Type B pancreatic cell (in vitro differentiated cells): ENCODE results near the gene MRPS31. TPM values are rescaled to one million over a fixed set of nuclear protein-coding genes. Genes with fewer than 3 reads are reported as not detected.
"Not testable (repeated sequence)": the region's sequence is repeated elsewhere in the genome, so short reads cannot be mapped to it uniquely, and the experiment has no call there.

Experiments
- DNase-seq: peaks from one replicate; pipeline ENCODE4 v3.0.0; 2021; ENCODE audit warnings: mixed read lengths; ENCODE audit not compliant: unreplicated experiment; ENCODE audit errors: extremely low spot score
- H3K27ac Mint-ChIP-seq: 2 replicates; pipeline ENCODE4 v1.8.0; 2021; ENCODE audit warnings: mild to moderate bottlenecking, mixed read lengths
- H3K27me3 Mint-ChIP-seq: 2 replicates; pipeline ENCODE4 v1.8.0; 2021; ENCODE audit warnings: mixed read lengths
- H3K36me3 Mint-ChIP-seq: 2 replicates; pipeline ENCODE4 v1.8.0; 2021; ENCODE audit warnings: mixed read lengths
- H3K4me1 Mint-ChIP-seq: one replicate; pipeline ENCODE4 v1.8.0; 2021; ENCODE audit warnings: mixed read lengths; ENCODE audit not compliant: unreplicated experiment
- H3K4me3 Mint-ChIP-seq: 2 replicates; pipeline ENCODE4 v1.8.0; 2021; ENCODE audit warnings: mild to moderate bottlenecking, mixed read lengths
- H3K9me3 Mint-ChIP-seq: 2 replicates; pipeline ENCODE4 v1.8.0; 2021; ENCODE audit warnings: mixed read lengths
- total RNA-seq: library from RNA; stranded (reverse); gene quantifications from 2 replicates; pipeline ENCODE4 v1.2.1, GENCODE V29; 2021; ENCODE audit warnings: low replicate concordance
- TF ChIP-seq, protein P1 (sequence below): fragments of 200-600 bp; sonication (generic); conservative IDR thresholded peaks from 2 replicates; pipeline ENCODE4 v1.5.0; 2021; ENCODE audit warnings: antibody characterized with exemption, mild to moderate bottlenecking

Gene MRPS31
- total RNA-seq, 1 donor from 2014 or later, result 33.6 TPM

DNA sequence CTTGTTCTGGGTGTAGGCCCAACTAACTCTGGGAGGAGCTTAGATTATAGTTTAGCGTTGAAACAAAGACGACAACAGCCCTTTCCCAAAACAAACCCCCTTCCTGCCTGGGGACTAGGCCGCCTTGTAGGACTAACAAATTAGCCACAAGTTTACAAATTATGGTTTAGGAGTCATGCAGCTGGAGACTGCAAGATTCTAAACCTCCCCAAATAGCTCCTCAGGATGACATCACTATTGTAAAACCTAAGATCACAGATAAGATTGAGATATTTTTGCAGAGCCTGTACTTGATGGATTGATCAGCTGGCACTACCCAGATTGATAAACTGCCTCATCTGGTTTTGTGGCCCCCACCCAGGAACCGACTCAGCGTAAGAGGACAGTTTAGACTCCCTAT, 16.1 kb upstream of the MRPS31 start:
- Mint-ChIP-seq H3K36me3 (peaks cover under 1% of the 10 kb centered on the region), H3K4me3 (peak overlapping the region; percentile 73), H3K27me3 (no peaks in the 10 kb centered on the region), H3K9me3 (no peaks in the 10 kb centered on the region), H3K4me1 (peaks cover 17% of the 10 kb centered on the region), H3K27ac (peak overlapping the region; percentile 84)
- TF ChIP-seq, protein P1, sequence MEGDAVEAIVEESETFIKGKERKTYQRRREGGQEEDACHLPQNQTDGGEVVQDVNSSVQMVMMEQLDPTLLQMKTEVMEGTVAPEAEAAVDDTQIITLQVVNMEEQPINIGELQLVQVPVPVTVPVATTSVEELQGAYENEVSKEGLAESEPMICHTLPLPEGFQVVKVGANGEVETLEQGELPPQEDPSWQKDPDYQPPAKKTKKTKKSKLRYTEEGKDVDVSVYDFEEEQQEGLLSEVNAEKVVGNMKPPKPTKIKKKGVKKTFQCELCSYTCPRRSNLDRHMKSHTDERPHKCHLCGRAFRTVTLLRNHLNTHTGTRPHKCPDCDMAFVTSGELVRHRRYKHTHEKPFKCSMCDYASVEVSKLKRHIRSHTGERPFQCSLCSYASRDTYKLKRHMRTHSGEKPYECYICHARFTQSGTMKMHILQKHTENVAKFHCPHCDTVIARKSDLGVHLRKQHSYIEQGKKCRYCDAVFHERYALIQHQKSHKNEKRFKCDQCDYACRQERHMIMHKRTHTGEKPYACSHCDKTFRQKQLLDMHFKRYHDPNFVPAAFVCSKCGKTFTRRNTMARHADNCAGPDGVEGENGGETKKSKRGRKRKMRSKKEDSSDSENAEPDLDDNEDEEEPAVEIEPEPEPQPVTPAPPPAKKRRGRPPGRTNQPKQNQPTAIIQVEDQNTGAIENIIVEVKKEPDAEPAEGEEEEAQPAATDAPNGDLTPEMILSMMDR, result no peak
- no peak for DNase-seq

DNA sequence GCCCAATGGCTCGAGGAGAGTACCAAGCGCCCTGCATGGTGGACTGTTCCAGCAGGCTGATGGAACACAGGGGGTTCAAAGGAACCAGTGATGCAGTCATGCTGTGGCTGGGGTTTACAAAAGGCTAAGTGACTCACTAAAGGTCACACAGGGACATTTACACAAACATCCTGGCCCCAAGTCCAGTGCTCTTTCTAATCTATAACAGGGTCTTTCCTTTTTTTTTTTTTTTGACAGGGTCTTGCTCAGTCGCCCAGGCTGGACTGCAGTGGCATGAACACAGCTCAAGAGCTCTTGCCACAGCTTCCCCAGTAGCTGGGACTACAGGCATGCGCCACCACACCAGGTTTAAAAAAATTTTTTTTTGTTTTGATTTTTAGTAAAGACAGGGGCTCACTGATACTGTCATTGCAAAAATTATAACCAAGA, 15.6 kb upstream of the MRPS31 start:
- DNase-seq, result no peak
- peak overlapping the region; percentile 84 for H3K27ac Mint-ChIP-seq
- no peaks in the 10 kb centered on the region for H3K9me3 Mint-ChIP-seq
- H3K36me3 Mint-ChIP-seq, result no peaks in the 10 kb centered on the region
- TF ChIP-seq, protein P1, result no peak
- peak overlapping the region; percentile 34 for H3K4me3 Mint-ChIP-seq
- H3K4me1 Mint-ChIP-seq, result peaks cover 16% of the 10 kb centered on the region
- H3K27me3 Mint-ChIP-seq, result no peaks in the 10 kb centered on the region

DNA sequence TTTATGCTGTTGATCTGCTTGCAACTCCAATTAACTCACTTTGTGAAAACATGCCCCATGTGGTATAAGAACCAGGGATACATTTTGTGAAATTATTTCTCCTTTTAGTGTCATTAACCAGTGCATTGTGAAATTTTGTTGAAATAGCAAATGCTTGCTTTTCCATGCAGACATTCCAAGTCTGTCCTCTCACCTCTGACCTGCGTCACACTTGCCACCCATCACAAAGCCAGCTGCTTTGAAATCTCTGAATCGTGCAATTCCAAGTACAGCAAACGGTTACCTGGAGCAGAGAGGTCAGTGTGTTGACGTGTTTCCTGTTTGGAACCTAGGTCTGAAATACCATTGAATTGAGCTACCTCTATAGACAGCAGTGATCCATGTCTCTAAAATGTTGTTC, 13.6 kb upstream of the MRPS31 start:
- TF ChIP-seq, protein P1, result no peak
- Mint-ChIP-seq H3K27ac (no peak overlapping the region), H3K36me3 (no peaks in the 10 kb centered on the region), H3K4me1 (peaks cover 16% of the 10 kb centered on the region), H3K9me3 (no peaks in the 10 kb centered on the region), H3K27me3 (no peaks in the 10 kb centered on the region), H3K4me3 (no peak overlapping the region)
- DNase-seq, result no peak

DNA sequence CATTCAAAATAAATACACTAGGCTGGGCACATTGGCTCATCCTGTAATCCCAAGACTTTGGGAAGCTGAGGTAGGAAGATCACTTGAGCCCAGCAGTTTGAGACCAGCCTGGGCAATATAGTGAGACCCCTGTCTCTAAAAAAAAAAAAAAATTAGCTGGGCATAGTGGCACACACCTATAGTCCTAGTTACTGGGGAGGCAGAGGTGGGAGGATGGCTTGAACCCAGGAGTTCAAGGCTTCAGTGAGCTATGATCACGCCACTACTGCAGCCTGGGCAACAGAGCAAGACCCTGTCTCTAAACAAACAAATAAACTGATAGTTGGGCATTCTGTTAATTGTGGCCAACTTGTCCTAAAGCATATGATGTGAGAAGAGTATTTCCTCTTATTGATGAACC, 12.0 kb upstream of the MRPS31 start:
- peaks cover 17% of the 10 kb centered on the region for H3K4me1 Mint-ChIP-seq
- H3K4me3 Mint-ChIP-seq, H3K27ac Mint-ChIP-seq, H3K9me3 Mint-ChIP-seq, DNase-seq, H3K27me3 Mint-ChIP-seq, H3K36me3 Mint-ChIP-seq: not testable (repeated sequence)

DNA sequence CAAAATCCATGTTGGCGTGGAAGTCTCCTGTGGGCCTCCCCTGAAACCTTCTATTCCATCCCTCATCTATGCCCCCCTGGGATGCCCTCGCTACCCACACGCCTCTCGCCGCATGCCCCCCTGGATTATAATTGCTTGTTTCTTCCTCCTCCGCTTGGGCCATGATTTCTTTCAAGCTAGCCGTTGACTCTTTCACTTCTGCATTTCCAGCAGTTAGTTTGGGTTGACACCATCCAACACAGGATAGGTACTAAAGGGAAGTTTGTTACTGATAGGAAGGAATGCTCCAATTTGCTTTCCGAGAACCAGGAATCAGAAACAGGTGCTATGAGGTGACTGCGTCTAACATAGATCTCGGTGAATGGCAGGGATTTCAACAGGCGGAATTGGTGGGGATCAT, 10.7 kb upstream of the MRPS31 start:
- H3K9me3 Mint-ChIP-seq, result no peaks in the 10 kb centered on the region
- H3K36me3 Mint-ChIP-seq, result no peaks in the 10 kb centered on the region
- H3K4me3 Mint-ChIP-seq, result no peak overlapping the region
- H3K27ac Mint-ChIP-seq, result no peak overlapping the region
- no peak for DNase-seq
- no peaks in the 10 kb centered on the region for H3K27me3 Mint-ChIP-seq
- H3K4me1 Mint-ChIP-seq, result peaks cover 15% of the 10 kb centered on the region
- TF ChIP-seq, protein P1, result no peak

DNA sequence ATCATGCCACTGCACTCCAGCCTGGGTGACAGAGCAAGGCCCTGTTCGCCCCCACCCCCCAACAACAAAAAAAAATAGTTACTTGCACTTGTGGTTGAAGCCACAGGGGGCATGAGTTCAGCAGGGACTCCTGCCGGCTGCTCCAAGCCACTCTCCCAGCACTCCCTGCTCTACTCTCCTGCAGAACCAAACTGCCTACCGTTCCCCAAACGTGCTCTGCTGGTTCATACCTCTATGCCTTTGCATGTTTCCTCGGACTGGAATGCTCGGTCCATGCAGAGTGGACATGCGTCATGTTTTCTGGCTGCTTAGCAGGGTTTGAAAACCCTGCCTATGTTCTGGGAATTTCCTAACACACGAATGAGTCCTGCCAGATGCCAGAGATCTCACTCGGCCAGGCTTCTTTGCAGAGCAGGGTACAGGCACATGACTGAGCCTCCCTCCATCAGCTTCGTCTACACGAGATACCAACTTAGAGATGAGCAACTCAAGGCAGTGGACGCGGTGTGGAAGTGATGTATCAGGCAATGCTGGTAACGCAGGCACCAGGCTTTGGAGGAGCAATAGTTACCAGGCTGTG, 9.9 kb upstream of the MRPS31 start:
- no peaks in the 10 kb centered on the region for H3K36me3 Mint-ChIP-seq
- no peaks in the 10 kb centered on the region for H3K9me3 Mint-ChIP-seq
- H3K27me3 Mint-ChIP-seq, result no peaks in the 10 kb centered on the region
- H3K4me1 Mint-ChIP-seq, result peaks cover 9% of the 10 kb centered on the region
- H3K27ac Mint-ChIP-seq, result no peak overlapping the region
- TF ChIP-seq, protein P1, result peak; percentile 30
- no peak overlapping the region for H3K4me3 Mint-ChIP-seq
- DNase-seq, result no peak
